Testis (tissue), 3 donors: ENCODE results near the gene LRRC8C. TPM values are rescaled to one million over a fixed set of nuclear protein-coding genes. Genes with fewer than 3 reads are reported as not detected.
"Not testable (repeated sequence)": the region's sequence is repeated elsewhere in the genome, so short reads cannot be mapped to it uniquely, and the experiment has no call there.

ENCODE experiments used
- DNase-seq: peaks from one replicate; pipeline ENCODE4 v3.0.0-alpha.2; 2019
- H3K27ac ChIP-seq, 2 donors: fragments of 200-600 bp; sonication (generic); one replicate each; pipeline ENCODE4 v1.5.1; 2019
- H3K27me3 ChIP-seq: fragments of 200-600 bp; sonication (generic); one replicate; pipeline ENCODE4 v1.5.1; 2019
- H3K36me3 ChIP-seq: fragments of 200-600 bp; sonication (generic); one replicate; pipeline ENCODE4 v1.5.1; 2017; ENCODE audit warnings: low read depth; ENCODE audit errors: missing control alignments
- H3K4me1 ChIP-seq: fragments of 200-600 bp; sonication (generic); one replicate; pipeline ENCODE4 v1.5.1; 2019
- H3K4me3 ChIP-seq, 2 donors: fragments of 200-600 bp; sonication (generic); one replicate each; pipeline ENCODE4 v1.5.1; 2017 to 2019
- H3K9me3 ChIP-seq: fragments of 200-600 bp; sonication (generic); one replicate; pipeline ENCODE4 v1.5.1; 2017
- POLR2A ChIP-seq: fragments of 450-650 bp; IDR thresholded peaks from one replicate; pipeline ENCODE4 v1.6.1; 2017; ENCODE audit warnings: antibody characterized with exemption, mild to moderate bottlenecking, moderate library complexity
- WGBS, 2 donors: methylation state at CpG; one replicate each; pipeline ENCODE4 v1.1.5; 2018; 5-methylcytosine and 5-hydroxymethylcytosine counted together
- intact Hi-C: fragments of 100-400 bp; cut with DNase I; formaldehyde crosslinking; loops from one replicate; pipeline ENCODE4 v1.15.1; 2023; ENCODE audit warnings: low total_unique reads
- polyA plus RNA-seq: library from polyadenylated mRNA; stranded (reverse); fragments of 350-450 nt; fragmentation: Illumina TruSeq; extraction: RNeasy Lipid Tissue Mini Kit (QIAGEN cat#74804); gene quantifications from one replicate; pipeline ENCODE4 v1.2.3, GENCODE V29; 2014; ENCODE audit warnings: low read depth, low replicate concordance; ENCODE audit not compliant: insufficient read depth
- total RNA-seq, 2 donors: library from RNA; depleted of rRNA; stranded (reverse); fragments of >200 nt; gene quantifications; one replicate each; pipeline ENCODE4 v1.2.3, GENCODE V29; 2016
- TF ChIP-seq, protein P1 (sequence below), 3 experiments: fragments of 450-650 bp in 2 of 3; fragments of 200-600 bp in 1 of 3; sonication (generic) in 1 of 3; IDR thresholded peaks; one replicate each; pipeline ENCODE4 v1.5.1; 2016 to 2019; ENCODE audit warnings: antibody characterized with exemption in 3 of 3, mild to moderate bottlenecking in 2 of 3, moderate library complexity in 1 of 3

Gene LRRC8C
- total and polyA plus RNA-seq, 3 donors from 2014 or later: 8.2 to 19.8 (median 16.2) TPM

DNA sequence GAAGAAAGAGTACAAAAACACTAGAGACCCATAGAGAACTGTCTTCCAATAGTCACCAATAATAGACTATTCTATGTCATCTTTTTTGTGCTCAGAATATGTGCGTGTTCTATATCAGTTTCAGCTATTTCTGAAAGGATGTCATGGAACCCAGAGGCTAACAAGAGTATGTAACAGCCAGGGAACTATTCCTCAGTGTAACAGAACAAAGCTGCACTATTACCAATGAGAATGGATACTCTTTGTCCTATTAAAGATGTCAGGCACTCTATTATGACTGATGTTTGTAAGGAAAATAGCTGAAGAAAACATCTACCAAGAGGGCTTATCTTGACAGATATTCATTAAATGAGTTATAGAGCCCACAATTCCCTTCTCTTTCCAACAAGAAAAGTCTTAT, 8.6 kb upstream of the LRRC8C start:
- Histone ChIP-seq H3K4me1 (peaks cover 5% of the 10 kb centered on the region), H3K4me3 (no peak overlapping the region), H3K36me3 (no peaks in the 10 kb centered on the region), H3K27me3 (no peaks in the 10 kb centered on the region), H3K9me3 (no peaks in the 10 kb centered on the region), H3K27ac (peak overlapping the region in 1 of 2 donors; percentile 59)
- intact Hi-C loops: no loop called here
- WGBS, 2 donors: 19 to 73% methylated on average over 1 of the region's 1 CpG
- DNase-seq: no peak
- no peak for TF ChIP-seq POLR2A
- TF ChIP-seq, protein P1, sequence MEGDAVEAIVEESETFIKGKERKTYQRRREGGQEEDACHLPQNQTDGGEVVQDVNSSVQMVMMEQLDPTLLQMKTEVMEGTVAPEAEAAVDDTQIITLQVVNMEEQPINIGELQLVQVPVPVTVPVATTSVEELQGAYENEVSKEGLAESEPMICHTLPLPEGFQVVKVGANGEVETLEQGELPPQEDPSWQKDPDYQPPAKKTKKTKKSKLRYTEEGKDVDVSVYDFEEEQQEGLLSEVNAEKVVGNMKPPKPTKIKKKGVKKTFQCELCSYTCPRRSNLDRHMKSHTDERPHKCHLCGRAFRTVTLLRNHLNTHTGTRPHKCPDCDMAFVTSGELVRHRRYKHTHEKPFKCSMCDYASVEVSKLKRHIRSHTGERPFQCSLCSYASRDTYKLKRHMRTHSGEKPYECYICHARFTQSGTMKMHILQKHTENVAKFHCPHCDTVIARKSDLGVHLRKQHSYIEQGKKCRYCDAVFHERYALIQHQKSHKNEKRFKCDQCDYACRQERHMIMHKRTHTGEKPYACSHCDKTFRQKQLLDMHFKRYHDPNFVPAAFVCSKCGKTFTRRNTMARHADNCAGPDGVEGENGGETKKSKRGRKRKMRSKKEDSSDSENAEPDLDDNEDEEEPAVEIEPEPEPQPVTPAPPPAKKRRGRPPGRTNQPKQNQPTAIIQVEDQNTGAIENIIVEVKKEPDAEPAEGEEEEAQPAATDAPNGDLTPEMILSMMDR (IDR thresholded peaks at IDR 0.05): no peak

DNA sequence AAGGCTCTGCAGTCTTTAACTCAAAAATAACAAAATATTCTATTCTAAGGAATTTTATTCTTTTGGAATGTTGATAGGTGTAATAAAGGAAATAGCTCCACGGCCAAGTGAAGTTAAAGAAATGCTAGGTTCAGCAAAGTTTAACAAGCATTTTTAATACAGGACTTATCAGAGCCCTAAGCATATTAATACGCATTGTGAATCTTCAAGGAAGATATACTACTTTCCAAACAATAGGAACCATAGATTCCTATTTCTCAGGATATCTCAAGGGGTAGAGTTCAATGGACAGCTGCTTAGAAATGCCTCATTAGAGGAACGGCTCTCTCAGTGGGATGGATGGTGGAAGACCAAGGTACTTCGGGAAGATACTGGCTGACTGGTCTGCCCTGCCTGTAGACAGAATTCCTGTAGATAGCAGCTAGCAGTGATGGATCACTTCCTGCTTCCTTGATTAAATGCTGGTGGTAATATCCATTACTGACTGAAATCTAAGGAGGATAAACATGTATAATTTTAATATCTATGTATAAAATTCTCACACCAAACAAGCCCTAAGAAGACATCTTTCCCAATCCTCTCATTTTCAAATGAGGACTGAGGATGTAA, 8.1 kb upstream of the LRRC8C start:
- H3K27ac ChIP-seq: peak overlapping the region in 1 of 2 donors; percentile 59
- no peaks in the 10 kb centered on the region for H3K9me3 ChIP-seq
- H3K27me3 ChIP-seq: no peaks in the 10 kb centered on the region
- TF ChIP-seq, protein P1 (IDR thresholded peaks at IDR 0.05): no peak
- no peak overlapping the region for H3K4me3 ChIP-seq
- H3K4me1 ChIP-seq: peaks cover 5% of the 10 kb centered on the region
- no peak for DNase-seq
- no peaks in the 10 kb centered on the region for H3K36me3 ChIP-seq
- intact Hi-C loops: no loop called here
- 48 to 57% methylated on average over 4 of the region's 4 CpGs for WGBS, 2 donors

DNA sequence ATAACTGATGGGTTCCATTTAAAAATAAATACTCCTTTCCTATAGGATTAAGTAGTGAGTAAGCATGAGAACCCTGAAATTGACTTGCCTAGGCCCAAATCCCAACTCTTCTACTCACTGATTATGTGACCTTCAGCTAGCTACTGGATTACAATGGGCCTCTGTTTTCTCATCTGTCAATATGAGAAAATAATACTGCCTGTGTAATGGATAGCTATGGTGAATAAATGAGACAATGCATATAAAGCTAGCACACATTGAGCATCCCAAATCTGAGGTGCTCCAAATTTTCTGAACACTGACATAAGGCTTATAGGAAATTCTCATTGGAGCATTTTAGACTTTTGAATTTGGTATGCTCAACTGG, 5.3 kb upstream of the LRRC8C start:
- Histone ChIP-seq H3K9me3 (no peaks in the 10 kb centered on the region), H3K27ac (peak overlapping the region in 1 of 2 donors; percentile 28), H3K27me3 (no peaks in the 10 kb centered on the region), H3K4me3 (no peak overlapping the region), H3K4me1 (peaks cover 18% of the 10 kb centered on the region), H3K36me3 (no peaks in the 10 kb centered on the region)
- TF ChIP-seq POLR2A: no peak
- TF ChIP-seq, protein P1 (IDR thresholded peaks at IDR 0.05): no peak
- no peak for DNase-seq
- intact Hi-C loops: no loop called here

DNA sequence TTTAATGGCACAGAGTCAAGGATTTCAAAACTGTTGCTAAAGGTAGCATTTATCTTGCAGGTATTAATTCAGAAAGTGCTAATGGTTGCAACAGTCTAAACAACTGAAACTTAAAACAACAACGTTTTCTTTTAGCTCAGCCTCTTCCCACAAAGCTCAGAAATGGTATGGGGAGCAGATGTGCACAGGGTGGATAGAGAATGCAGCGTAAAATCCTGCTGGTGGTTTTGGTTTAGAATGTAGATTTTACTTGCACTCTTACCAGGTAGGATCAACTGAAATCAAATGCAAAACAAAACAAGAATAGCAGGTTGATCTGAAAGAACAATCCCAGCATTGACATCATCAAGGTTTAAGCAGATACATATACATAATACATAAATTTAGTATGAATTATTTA, 3.8 kb upstream of the LRRC8C start:
- TF ChIP-seq, protein P1 (IDR thresholded peaks at IDR 0.05): no peak
- TF ChIP-seq POLR2A: no peak
- no peak for DNase-seq
- Histone ChIP-seq H3K9me3 (no peaks in the 10 kb centered on the region), H3K27me3 (no peaks in the 10 kb centered on the region), H3K4me3 (no peak overlapping the region), H3K4me1 (peaks cover 14% of the 10 kb centered on the region), H3K36me3 (no peaks in the 10 kb centered on the region), H3K27ac (no peak overlapping the region)
- WGBS, 2 donors: 67 to 71% methylated on average over 2 of the region's 2 CpGs
- intact Hi-C loops: no loop called here

DNA sequence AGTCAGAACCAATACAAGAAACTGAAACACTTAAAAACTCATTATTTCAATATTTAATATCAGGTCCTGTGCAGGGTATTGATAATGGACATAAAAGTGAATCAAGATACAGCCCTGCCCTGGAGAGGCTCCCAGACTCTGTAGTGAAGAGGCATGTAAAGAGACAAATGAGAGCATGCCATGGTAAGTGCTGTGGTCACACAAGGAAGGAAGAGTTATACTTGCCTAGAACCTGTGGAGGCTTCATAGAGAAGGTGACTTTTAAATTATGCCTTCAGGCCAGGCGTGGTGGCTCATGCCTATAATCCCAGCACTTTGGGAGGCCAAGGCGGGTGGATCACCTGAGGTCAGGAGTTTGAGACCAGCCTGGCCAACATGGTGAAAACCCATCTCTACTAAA, 3.3 kb upstream of the LRRC8C start:
- H3K4me1 ChIP-seq: peaks cover 13% of the 10 kb centered on the region
- H3K27me3 ChIP-seq, H3K4me3 ChIP-seq, H3K27ac ChIP-seq, H3K9me3 ChIP-seq, intact Hi-C loops, H3K36me3 ChIP-seq, DNase-seq: not testable (repeated sequence)
- 91 to 95% methylated on average over 2 of the region's 2 CpGs for WGBS, 2 donors
